Stimulated activated CD4-positive, alpha-beta T cell treated with anti-CD3 and anti-CD28 coated beads, Interleukin-2, amount 100 ng/mL, for 24 hours (primary cell): Measurements from ENCODE around the gene ZNF700.
A peak's percentile ranks its signal among the peaks of the same experiment; 100 is the strongest.
"Not testable (repeated sequence)": the region's sequence is repeated elsewhere in the genome, so short reads cannot be mapped to it uniquely, and the experiment has no call there.

ENCODE experiments used
- DNase-seq, 2 donors: peaks; one replicate each; pipeline ENCODE4 v3.0.0-alpha.2; 2020

Gene ZNF700

GRCh38 chr19:11941361-11941887 is 16.5 kb downstream of the ZNF700 start:
- not testable (repeated sequence) for DNase-seq

DNA sequence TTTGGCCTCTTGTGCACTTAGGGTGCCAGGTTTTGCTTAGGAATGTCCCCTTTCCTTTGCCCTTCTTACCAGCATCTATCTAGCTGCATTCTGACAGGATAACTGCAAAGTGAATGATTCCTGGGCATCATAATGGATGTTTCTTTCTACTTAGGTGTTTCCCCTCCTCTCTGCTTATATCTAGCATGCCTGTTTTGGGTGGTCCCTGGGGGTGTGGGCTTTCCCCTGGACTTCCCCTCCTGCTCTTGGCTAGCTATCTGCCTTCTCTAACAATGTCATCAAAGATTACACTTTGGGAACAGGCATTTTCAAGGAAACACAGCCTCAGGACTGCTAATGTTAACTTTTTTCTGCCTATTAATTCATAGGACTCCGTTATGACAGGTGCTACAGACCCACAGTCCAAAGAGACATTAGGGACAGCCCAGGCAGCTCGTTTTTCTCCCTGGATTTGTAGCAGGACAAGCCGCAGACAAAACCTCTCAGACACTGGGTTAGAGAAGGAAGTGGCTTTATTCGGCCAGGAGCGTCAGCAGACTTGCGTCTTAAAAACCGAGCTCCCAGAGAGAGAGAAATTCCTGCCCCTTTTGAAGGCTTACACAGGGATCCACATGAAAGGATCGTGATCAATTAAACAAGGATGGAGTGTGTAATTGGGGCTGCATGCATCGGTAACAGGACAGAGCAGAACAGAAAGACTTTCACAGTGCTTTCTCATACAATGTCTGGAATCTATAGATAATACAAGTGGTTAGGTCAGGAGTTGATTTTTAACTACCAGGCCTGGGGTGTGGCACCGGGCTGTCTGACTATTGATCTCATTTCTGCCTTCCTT is 17.3 kb downstream of the ZNF700 start:
- no peak for DNase-seq

DNA sequence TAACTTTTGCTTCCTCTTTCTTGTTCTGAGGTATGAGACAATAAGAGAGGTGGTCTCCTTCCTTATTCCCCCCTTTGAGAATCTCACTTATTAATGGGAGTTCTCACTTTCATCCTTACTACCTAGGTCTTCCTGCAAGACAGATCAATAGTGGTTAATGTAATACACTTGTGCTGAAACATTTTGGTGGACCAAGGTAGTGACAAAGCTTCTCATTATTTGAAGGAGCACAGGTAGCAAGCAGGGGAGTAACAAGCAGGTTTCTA is 17.9 kb downstream of the ZNF700 start:
- DNase-seq: no peak

GRCh38 chr19:11944656-11945055 is 19.7 kb downstream of the ZNF700 start:
- no peak for DNase-seq

DNA sequence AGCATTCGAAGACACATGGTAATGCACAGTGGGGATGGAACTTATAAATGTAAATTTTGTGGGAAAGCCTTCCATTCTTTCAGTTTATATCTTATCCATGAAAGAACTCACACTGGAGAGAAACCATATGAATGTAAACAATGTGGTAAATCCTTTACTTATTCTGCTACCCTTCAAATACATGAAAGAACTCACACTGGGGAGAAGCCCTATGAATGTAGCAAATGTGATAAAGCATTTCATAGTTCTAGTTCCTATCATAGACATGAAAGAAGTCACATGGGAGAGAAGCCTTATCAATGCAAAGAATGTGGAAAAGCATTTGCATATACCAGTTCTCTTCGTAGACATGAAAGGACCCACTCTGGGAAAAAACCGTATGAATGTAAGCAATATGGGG is 23.7 kb downstream of the ZNF700 start:
- no peak for DNase-seq

GRCh38 chr19:11949201-11949600 is 24.3 kb downstream of the ZNF700 start:
- DNase-seq: no peak

DNA sequence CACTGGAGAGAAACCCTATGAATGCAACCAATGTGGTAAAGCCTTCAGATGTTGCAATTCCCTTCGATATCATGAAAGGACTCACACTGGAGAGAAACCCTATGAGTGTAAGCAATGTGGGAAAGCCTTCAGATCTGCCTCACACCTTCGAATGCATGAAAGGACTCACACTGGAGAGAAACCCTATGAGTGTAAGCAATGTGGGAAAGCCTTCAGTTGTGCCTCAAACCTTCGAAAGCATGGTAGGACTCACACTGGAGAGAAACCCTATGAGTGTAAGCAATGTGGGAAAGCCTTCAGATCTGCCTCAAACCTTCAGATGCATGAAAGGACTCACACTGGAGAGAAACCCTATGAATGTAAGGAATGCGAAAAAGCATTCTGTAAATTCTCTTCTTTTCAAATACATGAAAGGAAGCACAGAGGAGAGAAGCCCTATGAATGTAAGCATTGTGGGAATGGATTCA is 24.7 kb downstream of the ZNF700 start:
- not testable (repeated sequence) for DNase-seq

DNA sequence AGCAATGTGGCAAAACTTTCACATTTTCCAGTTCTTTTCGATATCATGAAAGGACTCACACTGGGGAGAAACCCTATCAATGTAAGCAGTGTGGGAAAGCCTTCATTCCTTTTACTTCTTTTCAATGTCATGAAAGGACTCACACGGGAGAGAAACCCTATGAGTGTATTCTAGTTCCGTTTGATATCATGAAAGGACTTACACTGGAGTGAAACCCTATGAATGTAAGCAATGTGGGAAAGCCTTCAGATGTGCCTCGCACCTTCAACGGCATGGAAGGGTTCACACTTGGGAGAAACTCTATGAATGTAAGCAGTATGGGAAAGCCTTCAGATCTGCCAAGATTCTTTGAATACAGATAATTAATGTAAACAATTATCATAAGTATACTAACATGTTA is 25.4 kb downstream of the ZNF700 start:
- no peak for DNase-seq

DNA sequence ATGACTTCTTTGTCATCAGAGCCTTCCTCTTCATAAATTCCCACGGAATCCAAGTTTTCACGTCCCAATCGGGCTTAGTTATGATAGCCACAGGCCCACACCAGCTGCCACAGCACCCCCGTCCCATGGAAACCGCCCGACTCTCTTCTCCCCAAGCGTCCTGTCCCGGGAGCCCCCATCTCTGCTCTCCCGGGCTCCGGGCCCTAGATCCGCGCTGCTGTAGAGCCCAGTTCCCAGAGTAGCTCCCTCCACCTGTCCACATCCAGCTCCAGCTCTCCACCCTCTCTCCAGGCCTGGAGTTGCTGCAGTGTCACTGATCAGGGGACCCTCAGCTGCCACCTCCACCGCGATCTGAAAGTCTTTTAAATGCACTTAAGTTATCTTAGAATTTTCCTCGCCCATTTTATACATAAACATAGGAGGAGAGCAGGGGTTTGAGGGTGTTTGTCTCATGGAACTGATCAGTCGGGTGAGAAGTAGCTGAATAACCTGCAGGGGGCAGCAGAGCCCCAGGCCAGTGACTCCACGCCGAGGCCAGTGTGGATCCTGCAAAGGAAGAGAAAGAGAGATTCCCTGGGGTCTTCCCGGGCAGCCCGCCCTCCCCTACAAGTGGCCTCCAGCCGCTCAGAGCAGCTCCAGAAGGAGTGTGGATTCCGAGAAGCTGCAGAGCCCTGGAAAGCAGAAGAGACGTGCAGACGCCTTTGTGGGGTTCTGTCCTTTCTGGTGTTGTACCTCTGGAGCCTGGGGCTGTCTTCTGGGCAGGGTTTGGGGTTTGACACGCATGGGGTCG is 38.9 kb downstream of the ZNF700 start:
- DNase-seq: peak; percentile 79 to 80

DNA sequence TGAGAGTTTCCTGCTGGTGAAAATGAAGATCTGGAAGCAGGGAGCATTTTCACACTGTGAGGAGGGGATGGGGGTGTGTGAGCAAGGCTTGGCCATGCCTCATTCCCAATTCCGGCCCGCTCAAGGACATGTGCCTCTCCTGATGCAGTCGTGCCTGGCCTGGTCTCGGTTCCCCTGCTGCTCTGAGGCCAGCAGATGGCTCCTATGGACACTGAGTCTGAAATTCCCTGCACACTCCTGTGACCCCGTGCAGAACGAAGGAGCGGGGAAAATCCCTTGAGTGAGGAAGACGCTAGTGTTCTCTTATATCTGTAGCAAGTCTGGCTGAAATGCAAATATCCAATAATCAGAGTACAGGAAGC is 39.6 kb downstream of the ZNF700 start:
- DNase-seq: no peak

DNA sequence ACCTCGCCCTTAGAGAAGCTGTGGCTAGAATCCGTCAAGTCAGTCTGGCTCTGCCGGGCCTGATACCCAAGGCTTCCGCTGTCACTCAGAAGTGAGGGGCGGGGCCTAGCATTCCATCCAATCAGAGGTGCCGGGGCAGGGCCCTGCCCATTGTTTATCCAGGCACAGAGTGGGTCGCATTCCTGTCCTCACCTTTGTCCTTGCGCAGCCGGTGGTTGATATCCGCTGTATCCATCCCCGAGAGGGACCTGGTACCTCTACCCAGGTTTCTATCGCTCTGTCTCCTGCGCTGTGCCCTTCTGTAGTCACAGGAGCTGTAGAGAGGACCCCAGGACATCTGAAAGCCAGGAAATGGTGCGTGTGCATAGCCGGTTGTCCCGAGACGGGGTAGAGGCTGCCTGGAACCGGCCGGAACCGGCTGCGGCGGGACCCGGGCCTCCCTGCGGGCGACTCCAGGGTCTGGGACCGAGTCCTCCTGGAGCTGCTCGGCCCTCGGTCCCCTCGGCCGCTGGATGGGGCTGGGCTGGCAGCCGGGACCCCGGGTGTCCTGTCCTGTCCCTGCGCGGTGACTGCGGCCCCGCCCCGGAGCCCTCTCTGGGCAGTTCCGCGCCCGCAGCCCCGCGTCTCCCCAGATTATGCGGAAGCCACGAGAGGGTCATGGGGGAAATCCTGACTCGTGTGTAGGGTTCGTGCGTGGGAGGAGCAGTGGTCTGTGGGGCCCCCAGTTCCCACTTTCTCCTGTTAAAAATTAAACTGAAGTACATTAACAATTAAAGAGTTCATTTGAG is 40.1 kb downstream of the ZNF700 start, which contains the start of gene ZNF763:
Gene ZNF763 (plus strand): TSS at position 183 of the 788 bp plus-strand sequence. CDS start 169 bp downstream, at position 352.
- DNase-seq: peak; percentile 88 to 91

GRCh38 chr19:11970174-11970573 is 45.3 kb downstream of the ZNF700 start:
- DNase-seq: no peak

DNA sequence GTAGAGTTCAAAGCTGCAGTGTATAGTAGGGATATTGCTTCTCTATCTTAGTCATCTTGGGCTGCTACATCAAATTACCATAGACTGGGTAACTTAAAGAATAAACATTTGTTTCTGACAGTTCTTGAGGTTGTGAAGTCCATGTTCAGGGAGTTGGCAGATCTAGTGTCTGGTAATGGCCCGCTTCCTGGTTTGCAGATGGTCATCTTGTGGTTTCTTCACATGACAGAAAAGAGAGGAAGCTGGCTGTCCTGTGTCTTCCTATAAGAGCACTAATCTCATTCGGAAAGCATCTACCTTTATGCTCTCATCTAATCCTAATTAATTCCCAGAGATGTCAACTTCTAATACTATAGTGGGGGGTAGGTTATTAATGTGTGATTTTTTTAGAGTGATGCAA is 46.1 kb downstream of the ZNF700 start:
- DNase-seq: no peak

DNA sequence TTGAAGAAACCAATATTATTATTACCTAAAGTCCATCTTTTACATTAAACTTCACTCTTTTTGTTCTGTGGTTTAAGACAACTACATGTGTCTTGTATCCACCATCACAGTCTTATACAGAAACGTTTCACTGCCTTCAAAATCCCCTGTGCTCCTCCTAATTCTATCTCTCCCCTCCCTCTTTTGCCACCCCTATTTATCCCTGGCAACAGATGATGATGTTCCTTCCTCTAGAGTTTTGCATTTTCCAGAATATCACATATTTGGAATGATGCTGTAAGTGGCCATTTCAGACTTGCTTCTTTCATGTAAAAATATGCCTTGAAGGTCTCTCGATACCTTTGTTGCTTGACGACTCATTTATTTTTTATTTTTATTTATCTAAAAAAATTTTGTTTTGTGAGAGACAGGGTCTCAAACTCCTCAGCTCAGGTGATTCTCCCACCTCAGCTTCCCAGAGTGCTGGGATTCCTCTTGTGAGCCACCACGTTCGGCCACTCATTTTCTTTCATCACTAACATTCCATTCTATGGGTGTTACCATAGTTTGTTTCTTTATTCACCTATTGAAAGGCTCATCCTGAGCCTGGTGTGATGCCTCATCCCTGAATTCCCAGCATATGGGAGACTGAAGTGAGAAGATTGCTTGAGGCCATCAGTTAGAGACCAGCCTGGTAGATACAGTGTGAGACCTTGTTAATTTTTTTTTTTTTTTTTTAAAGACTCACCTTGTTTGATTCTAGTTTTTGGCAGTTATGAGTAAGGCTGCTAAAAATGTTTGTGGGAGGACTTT is 48.3 kb downstream of the ZNF700 start:
- DNase-seq: no peak

DNA sequence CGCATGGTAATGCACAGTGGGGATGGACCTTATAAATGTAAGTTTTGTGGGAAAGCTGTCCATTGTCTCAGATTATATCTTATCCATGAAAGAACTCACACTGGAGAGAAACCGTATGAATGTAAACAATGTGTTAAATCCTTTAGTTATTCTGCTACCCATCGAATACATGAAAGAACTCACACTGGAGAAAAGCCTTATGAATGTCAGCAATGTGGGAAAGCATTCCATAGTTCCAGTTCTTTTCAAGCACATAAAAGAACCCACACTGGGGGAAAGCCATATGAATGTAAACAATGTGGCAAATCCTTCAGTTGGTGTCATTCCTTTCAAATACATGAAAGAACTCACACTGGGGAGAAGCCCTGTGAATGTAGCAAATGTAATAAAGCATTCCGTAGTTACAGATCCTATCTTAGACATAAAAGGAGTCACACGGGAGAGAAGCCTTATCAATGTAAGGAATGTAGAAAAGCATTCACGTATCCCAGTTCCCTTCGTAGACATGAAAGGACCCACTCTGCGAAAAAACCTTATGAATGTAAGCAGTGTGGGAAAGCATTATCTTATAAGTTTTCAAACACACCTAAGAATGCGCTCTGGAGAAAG is 53.7 kb downstream of the ZNF700 start:
- DNase-seq: no peak

GRCh38 chr19:11979527-11979926 is 54.6 kb downstream of the ZNF700 start:
- no peak for DNase-seq

- no peak for DNase-seq
Measured at GRCh38 chr19:11982526-11982925, 57.6 kb downstream of the ZNF700 start.

DNA sequence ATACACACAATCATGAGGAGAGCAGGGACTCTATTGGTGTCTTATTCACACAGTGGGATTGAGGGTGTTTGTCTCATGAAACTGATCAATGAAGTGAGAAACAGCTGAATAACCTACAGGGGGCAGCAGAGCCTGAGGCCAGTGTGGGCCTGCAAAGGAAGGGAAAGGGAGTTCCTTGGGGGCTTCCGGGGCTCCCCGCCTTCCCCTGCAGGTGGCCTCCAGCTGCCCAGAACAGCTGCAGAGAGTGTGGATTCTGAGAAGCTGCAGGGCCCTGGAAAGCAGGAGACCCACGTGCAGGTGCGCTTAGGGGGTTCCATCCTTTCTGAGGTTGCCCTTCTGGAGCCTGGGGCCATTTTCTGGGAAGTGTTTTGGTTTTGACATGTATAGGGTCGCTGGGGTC is 60.1 kb downstream of the ZNF700 start:
- peak; percentile 9 to 21 for DNase-seq

DNA sequence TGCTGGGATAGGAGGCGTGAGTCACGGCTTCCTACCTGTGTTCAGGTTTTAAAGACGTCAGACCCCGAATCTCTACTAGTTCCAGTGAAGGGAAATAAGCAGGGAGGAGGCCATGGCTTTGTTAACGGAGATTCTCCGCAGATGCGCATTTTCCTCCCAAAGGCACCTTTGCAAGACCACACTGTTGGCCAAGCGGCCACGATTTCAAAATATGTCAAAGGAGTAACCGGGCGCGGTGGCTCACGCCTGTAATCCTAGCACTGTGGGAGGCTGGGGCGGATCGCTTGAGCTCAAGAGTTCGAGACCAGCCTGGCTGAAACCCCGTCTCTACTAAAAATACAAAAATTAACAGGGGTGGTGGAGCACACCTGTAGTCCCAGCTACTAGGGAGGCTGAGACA is 61.8 kb downstream of the ZNF700 start:
- DNase-seq: no peak

GRCh38 chr19:11987405-11988281 is 62.7 kb downstream of the ZNF700 start:
- peak; percentile 96 to 97 for DNase-seq

GRCh38 chr19:11989112-11989456 is 64.2 kb downstream of the ZNF700 start:
- DNase-seq: no peak
